Measurements from ENCODE around the gene INPP5A. TPM values are rescaled to one million over a fixed set of nuclear protein-coding genes. Genes with fewer than 3 reads are reported as not detected.

Gene INPP5A
- total RNA-seq, 1 donor from 2014 or later, result 30.6 TPM

- no peak for TF ChIP-seq CTCF (IDR thresholded peaks at IDR 0.05; ENCODE audit: unreplicated experiment)
- H3K36me3 Mint-ChIP-seq (ENCODE audit: insufficient read depth), result no peaks in the 10 kb centered on the region
- no peaks in the 10 kb centered on the region for H3K9me3 Mint-ChIP-seq (ENCODE audit: low read depth)
- H3K27ac Mint-ChIP-seq, result no peak overlapping the region
- H3K27me3 Mint-ChIP-seq, result no peaks in the 10 kb centered on the region
- H3K4me3 Mint-ChIP-seq (ENCODE audit: low read depth), result no peak overlapping the region
- peaks cover 18% of the 10 kb centered on the region for H3K4me1 Mint-ChIP-seq (ENCODE audit: low read depth)
- no peak for DNase-seq (ENCODE audit: low spot score, unreplicated experiment)
These were observed 41.7 kb downstream of the INPP5A start for GRCh38 chr10:132579027-132579859.

GRCh38 chr10:132580143-132580542, 42.6 kb downstream of the INPP5A start:
- no peak overlapping the region for H3K4me3 Mint-ChIP-seq (ENCODE audit: low read depth)
- no peaks in the 10 kb centered on the region for H3K9me3 Mint-ChIP-seq (ENCODE audit: low read depth)
- no peaks in the 10 kb centered on the region for H3K36me3 Mint-ChIP-seq (ENCODE audit: insufficient read depth)
- H3K4me1 Mint-ChIP-seq (ENCODE audit: low read depth), result peaks cover 16% of the 10 kb centered on the region
- no peak for DNase-seq (ENCODE audit: low spot score, unreplicated experiment)
- H3K27me3 Mint-ChIP-seq, result no peaks in the 10 kb centered on the region
- no peak for TF ChIP-seq CTCF (IDR thresholded peaks at IDR 0.05; ENCODE audit: unreplicated experiment)
- no peak overlapping the region for H3K27ac Mint-ChIP-seq

- no peak for DNase-seq (ENCODE audit: low spot score, unreplicated experiment)
- Mint-ChIP-seq H3K9me3 (ENCODE audit: low read depth) (no peaks in the 10 kb centered on the region), H3K27ac (no peak overlapping the region), H3K4me1 (ENCODE audit: low read depth) (peaks cover 11% of the 10 kb centered on the region), H3K27me3 (no peaks in the 10 kb centered on the region), H3K36me3 (ENCODE audit: insufficient read depth) (no peaks in the 10 kb centered on the region), H3K4me3 (ENCODE audit: low read depth) (no peak overlapping the region)
- TF ChIP-seq CTCF (IDR thresholded peaks at IDR 0.05; ENCODE audit: unreplicated experiment), result no peak
These were observed 43.0 kb downstream of the INPP5A start for GRCh38 chr10:132580617-132581016.

GRCh38 chr10:132582137-132582536, 44.5 kb downstream of the INPP5A start:
- peaks cover 8% of the 10 kb centered on the region for H3K4me1 Mint-ChIP-seq (ENCODE audit: low read depth)
- peaks cover 2% of the 10 kb centered on the region for H3K36me3 Mint-ChIP-seq (ENCODE audit: insufficient read depth)
- DNase-seq (ENCODE audit: low spot score, unreplicated experiment), result no peak
- H3K27me3 Mint-ChIP-seq, result no peaks in the 10 kb centered on the region
- H3K4me3 Mint-ChIP-seq (ENCODE audit: low read depth), result no peak overlapping the region
- no peak for TF ChIP-seq CTCF (IDR thresholded peaks at IDR 0.05; ENCODE audit: unreplicated experiment)
- no peak overlapping the region for H3K27ac Mint-ChIP-seq
- H3K9me3 Mint-ChIP-seq (ENCODE audit: low read depth), result peaks cover 3% of the 10 kb centered on the region

GRCh38 chr10:132582771-132583170, 45.2 kb downstream of the INPP5A start:
- Mint-ChIP-seq H3K36me3 (ENCODE audit: insufficient read depth) (peaks cover 2% of the 10 kb centered on the region), H3K27ac (no peak overlapping the region), H3K27me3 (no peaks in the 10 kb centered on the region), H3K4me1 (ENCODE audit: low read depth) (peaks cover 4% of the 10 kb centered on the region), H3K4me3 (ENCODE audit: low read depth) (no peak overlapping the region), H3K9me3 (ENCODE audit: low read depth) (peaks cover 3% of the 10 kb centered on the region)
- DNase-seq (ENCODE audit: low spot score, unreplicated experiment), result no peak
- no peak for TF ChIP-seq CTCF (IDR thresholded peaks at IDR 0.05; ENCODE audit: unreplicated experiment)

All from progenitor cell of endocrine pancreas (in vitro differentiated cells).